GM21528 (cell line): ENCODE results near the gene B4GALT2.

Experiments
- ATAC-seq: cut with Tn5 transposase; IDR thresholded peaks from one replicate; pipeline ENCODE4 v1.9.1; 2021; ENCODE audit warnings: mild to moderate bottlenecking, moderate library complexity; ENCODE audit not compliant: unreplicated experiment, low FRiP score

The B4GALT2 gene

DNA sequence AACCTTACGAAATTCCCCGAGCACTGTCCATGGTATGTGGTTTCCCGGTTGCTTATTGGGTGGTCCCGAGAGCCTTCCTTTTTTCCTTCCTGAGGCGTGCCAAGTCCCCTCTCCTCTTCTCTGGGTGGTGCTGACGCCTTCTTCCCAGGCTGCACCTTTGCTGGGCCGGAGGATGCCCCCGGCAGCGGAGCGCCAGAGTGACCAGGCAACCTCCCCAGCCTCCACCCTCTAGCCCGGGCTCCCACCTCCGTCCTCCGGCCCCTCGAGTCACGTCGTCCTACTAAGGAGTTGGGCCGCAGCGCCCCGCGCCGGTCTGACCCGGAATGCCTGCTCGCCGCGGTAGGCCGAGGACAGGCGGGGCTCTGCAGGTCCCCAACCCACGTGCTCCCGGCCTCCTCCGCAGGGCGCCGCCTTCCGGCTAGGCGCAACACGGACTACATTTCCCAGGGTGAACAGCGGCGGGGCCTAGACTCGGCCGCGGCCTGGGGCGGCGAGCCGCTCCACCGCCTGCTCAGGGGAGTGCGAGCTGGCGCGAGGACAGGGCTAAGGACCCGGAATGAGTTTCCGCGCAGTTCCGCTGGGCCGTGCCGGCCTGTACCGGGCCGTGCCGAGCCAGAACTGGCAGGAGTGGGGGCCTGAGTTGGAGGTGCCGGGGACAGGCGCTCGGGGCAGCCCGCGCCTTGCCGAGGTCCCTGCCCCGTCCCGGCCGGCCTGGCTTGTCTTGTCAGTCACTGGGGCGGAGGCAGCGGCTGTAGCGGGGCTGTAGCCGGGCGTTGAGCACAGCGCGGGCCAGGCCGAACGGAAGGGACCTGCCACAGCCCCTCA is 32.6 kb upstream of the B4GALT2 start, which contains the start of gene IPO13:
Gene IPO13 (plus strand): TSS at position 715 of the 825 bp plus-strand sequence. CDS start 651 bp downstream, outside the sequence.
- ATAC-seq = peak; percentile 91

GRCh38 chr1:43947061-43947873 is 31.7 kb upstream of the B4GALT2 start:
- peak; percentile 34 for ATAC-seq

DNA sequence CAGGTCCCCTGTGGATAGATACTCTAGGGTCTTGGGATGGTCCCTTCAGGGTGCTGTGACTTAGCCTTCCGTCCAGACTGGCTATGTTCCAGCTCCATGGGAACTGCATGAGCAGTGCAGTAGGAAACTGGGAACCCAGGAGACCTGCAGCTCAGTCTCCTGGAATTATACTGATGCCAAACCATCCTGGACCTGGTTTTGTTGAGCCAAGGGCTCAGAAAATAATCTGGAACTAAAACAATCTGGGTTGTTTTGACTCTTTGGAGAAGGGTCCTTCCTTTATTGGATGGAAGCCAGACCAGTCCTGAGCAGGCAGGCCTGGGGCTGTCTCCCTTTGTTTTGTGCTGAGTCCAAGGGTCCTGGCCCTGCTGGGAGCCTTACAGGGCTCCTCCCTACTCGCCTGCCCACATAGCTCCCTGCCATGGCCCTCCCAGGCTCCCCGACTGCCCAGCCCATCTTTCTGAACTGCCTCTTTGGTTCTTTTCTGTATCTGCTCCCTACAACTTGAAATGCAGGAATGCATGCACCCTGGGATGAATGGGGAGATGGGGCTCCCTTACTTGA is 31.1 kb upstream of the B4GALT2 start:
- ATAC-seq = no peak

DNA sequence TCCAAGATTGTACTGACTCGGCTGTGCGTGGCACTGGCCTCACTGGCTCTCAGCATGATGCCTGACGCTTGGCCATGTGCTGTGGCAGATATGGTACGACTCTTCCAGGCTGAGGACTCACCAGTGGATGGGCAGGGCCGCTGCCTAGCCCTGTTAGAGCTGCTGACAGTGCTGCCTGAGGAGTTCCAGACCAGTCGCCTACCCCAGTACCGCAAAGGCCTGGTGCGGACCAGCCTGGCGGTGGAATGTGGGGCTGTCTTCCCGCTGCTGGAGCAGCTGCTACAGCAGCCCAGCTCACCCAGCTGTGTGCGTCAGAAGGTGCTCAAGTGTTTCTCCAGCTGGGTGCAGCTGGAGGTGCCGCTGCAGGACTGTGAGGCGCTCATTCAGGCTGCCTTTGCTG is 29.3 kb upstream of the B4GALT2 start:
- no peak for ATAC-seq

GRCh38 chr1:43951021-43951985 is 27.7 kb upstream of the B4GALT2 start:
- no peak for ATAC-seq

- ATAC-seq = no peak
Observed at GRCh38 chr1:43952731-43953346, 26.2 kb upstream of the B4GALT2 start.

- ATAC-seq = no peak
Observed at GRCh38 chr1:43953361-43953760, 25.6 kb upstream of the B4GALT2 start.

- ATAC-seq = no peak
Observed at GRCh38 chr1:43954036-43954435, 25.0 kb upstream of the B4GALT2 start.

DNA sequence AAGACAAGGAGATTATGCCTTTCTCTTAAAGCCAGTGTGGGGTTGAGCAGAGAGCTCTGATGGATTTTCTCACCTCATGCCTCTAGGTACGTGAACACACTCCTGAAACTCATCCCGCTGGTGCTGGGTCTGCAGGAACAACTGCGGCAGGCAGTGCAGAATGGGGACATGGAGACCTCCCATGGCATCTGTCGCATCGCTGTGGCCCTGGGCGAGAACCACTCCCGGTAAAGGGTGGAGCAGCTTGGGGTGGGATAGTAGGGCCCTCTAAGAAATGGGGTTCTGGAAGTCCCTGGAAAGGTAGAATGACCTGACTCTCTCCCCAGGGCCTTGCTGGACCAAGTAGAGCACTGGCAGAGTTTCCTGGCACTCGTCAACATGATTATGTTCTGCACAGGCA is 22.8 kb upstream of the B4GALT2 start:
- no peak for ATAC-seq

DNA sequence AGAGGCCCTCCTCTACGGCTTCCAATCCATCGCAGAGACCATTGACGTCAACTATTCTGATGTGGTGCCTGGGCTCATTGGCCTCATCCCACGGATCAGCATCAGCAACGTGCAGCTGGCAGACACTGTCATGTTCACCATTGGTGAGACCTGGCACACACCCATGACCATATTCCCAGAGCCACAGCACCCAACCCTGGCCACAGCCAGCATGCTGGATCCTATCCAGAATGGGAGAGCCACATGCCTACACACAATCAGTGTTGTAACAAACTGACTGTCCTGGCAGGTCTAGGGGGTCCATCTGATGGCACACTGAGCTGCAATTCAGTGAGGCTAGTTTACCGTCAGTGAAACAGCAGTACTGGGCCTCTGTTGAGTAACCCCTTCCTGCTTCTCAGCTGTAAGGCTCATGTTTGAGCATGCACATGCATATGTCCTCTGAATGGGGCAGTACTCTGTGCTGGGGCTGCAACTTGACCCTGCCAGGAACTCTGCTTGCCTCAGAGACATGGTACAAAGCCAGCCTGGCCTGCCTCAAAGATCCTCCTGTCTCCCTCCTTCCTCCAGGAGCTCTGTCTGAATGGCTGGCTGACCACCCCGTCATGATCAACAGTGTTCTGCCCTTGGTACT is 21.5 kb upstream of the B4GALT2 start:
- no peak for ATAC-seq

DNA sequence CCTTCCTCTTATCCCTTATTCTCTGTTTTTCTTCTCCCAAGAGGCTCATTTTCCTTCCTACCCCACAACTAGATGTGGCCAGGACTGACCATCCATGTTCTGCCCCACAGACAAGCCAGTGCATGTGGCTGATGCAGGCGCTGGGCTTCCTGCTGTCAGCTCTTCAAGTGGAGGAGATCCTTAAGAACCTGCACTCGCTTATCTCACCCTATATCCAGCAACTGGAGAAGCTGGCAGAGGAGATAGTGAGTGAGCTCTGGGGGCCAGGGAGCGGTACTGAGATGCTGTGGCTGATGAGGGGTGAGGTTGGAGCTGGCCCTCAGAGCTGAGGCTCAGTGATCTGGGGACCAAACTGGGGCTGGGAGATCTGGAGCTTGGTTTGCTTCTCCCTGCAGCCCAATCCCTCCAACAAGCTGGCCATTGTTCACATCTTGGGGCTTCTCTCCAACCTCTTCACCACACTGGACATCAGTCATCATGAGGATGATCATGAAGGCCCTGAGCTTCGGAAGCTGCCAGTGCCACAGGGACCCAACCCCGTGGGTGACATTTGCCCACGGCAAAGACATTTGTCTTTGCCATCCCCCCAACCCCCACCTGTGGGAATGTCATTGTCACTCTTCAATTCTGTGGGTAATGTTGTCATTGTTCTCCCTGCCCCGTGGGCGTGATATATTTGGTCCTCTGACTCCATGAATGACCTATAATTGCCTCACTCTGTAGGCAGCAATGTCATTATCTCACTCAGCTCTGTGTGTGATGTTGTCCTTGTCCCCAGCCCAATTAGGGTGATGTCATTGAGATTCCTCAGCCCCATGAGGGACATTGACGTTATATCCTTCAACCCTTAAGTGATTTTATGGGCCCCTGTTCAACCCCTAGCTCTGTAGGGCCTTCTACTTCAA is 20.4 kb upstream of the B4GALT2 start:
- ATAC-seq = no peak

GRCh38 chr1:43960798-43961197 is 18.2 kb upstream of the B4GALT2 start:
- no peak for ATAC-seq

DNA sequence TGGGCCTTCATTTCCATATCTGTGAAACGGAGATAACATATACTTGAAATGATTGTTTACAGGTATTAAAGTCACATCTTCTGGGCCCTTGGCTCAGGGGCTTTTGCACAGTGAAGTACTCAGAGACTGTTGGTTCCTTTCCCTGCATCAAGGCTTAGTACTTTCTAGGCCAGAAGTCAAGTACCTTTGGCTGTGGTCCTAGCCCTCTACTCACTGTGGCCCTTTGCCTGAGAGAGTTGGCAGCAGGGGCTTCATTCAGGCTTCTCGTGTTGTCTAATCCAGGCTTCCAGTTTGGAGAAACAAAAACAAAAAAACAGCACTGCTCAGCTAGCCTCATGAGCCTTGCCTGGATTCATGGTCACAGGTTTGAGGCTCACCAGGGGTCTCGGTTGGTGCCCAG is 17.3 kb upstream of the B4GALT2 start:
- no peak for ATAC-seq

DNA sequence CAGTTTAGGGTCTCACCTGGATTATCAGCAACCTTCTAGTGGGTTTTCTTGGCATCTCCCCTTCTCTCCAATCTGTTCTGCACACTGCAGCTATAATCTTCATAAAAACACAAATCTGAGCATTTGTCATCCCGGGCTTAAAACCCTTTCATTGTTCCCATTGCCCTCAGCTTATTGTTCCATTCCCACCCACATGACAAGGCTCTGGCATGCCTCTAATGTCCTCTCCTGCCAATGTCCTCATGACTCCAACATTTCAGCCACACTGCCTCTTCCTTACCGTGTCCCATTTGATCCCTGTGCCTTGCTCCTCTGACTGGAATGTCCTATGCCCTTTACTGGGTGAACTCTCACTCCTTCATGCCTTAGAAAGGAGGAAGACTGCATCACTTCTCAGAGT is 16.7 kb upstream of the B4GALT2 start:
- ATAC-seq = no peak

- ATAC-seq = no peak
Observed at GRCh38 chr1:43963006-43963405, 16.0 kb upstream of the B4GALT2 start.

DNA sequence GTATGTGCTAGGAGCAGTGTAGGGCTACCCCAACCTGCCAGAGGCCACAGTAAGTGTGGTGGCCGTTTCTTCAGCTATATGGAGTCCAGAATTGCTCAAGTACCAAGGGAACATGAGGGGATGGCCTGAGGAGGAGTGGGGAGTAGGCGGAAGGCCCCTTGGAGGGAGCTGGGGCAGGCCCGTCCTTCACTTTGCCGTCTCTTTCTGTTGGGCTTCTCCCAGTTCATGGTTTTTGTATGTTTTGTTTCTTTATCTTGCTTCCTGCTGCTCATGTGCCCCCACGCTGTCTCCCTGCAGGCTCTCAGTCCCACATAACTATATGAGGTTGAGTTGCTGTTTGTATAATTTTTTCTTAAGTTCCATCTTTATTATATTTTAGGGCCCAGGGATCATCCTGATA is 15.1 kb upstream of the B4GALT2 start:
- no peak for ATAC-seq

GRCh38 chr1:43965316-43965715 is 13.7 kb upstream of the B4GALT2 start:
- ATAC-seq = no peak

DNA sequence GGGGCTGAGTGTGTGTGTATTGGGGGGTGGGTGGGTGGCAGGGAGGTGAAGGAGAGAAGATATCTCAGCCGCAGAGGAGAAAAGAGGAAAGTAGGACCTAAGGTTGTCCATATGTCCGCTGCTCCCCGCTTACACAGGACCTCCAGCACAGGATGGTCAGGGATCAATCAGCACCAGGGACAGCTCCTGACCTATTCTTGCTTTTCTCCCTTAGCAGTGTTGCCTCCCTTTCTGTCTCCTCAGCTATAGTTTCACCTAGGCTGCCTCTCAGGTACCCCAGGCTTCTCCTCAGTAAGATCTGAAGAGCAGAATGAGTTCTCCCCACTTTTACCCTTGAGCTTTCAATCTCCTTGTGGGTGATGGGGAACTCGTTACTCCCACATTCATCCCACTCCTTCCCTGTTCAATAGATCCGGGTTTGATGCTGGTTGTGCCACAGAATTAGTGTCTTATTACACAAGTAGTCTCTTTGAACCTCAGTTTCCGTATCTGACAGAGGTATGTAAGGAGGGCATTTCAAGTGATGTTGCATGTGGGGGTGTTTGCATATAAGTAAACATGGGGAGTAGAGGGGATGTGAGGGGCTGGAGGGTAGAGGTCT is 10.6 kb upstream of the B4GALT2 start:
- no peak for ATAC-seq
